GM18511 (cell line): ENCODE results near the gene CCDC87.
"Not testable (repeated sequence)": the region's sequence is repeated elsewhere in the genome, so short reads cannot be mapped to it uniquely, and the experiment has no call there.

ENCODE experiments used
- ATAC-seq: cut with Tn5 transposase; IDR thresholded peaks from one replicate; pipeline ENCODE4 v1.9.1; 2021; ENCODE audit warnings: mild to moderate bottlenecking, moderate library complexity; ENCODE audit not compliant: unreplicated experiment

The CCDC87 gene

GRCh38 chr11:66592457-66593302 is at the start of gene CCDC87, which contains the start of gene CCS:
TSS of gene CCDC87 (minus strand) at chr11:66593063. CDS start at chr11:66593015, 48 bp downstream.
TSS of gene CCS (plus strand) at chr11:66593185. CDS start at chr11:66593262, 77 bp downstream.
- ATAC-seq, result peak; percentile 94

- no peak for ATAC-seq
Observed at GRCh38 chr11:66641834-66642233, 49.0 kb upstream of the CCDC87 start.

GRCh38 chr11:66639814-66640340 is 47.0 kb upstream of the CCDC87 start:
- ATAC-seq, result not testable (repeated sequence)

GRCh38 chr11:66639066-66639813 is 46.4 kb upstream of the CCDC87 start:
- ATAC-seq, result no peak

GRCh38 chr11:66638177-66639065 is 45.6 kb upstream of the CCDC87 start, which contains the start of gene RBM4:
TSS of gene RBM4 (plus strand) at chr11:66638703. CDS start at chr11:66639712, 1,009 bp downstream.
- ATAC-seq, result peak; percentile 98

- ATAC-seq, result no peak
Observed at GRCh38 chr11:66637557-66638176, 44.8 kb upstream of the CCDC87 start.

GRCh38 chr11:66636411-66636810 is 43.5 kb upstream of the CCDC87 start:
- ATAC-seq, result no peak

- no peak for ATAC-seq
Observed at GRCh38 chr11:66632952-66633351, 40.1 kb upstream of the CCDC87 start.

GRCh38 chr11:66631883-66632282 is 39.0 kb upstream of the CCDC87 start:
- no peak for ATAC-seq

GRCh38 chr11:66629356-66629755 is 36.5 kb upstream of the CCDC87 start:
- no peak for ATAC-seq

GRCh38 chr11:66628061-66628603 is 35.3 kb upstream of the CCDC87 start:
- ATAC-seq, result no peak

GRCh38 chr11:66626926-66627325 is 34.1 kb upstream of the CCDC87 start:
- ATAC-seq, result no peak

- ATAC-seq, result no peak
Observed at GRCh38 chr11:66626382-66626781, 33.5 kb upstream of the CCDC87 start.

GRCh38 chr11:66625752-66626149 is 32.9 kb upstream of the CCDC87 start:
- ATAC-seq, result no peak

GRCh38 chr11:66625041-66625751 is 32.3 kb upstream of the CCDC87 start:
- ATAC-seq, result no peak

- ATAC-seq, result no peak
Observed at GRCh38 chr11:66624450-66624849, 31.6 kb upstream of the CCDC87 start.

- no peak for ATAC-seq
Observed at GRCh38 chr11:66619080-66619554, 26.3 kb upstream of the CCDC87 start.

- peak; percentile 24 for ATAC-seq
Observed at GRCh38 chr11:66617155-66617834, 24.4 kb upstream of the CCDC87 start.
